Natural killer cell (primary cell): ENCODE results near the gene SCFD2. TPM values are rescaled to one million over a fixed set of nuclear protein-coding genes. Genes with fewer than 3 reads are reported as not detected.

ENCODE experiments used
- ATAC-seq, 3 donors: fragments of 150-1000 bp in 2 of 3; fragments of 200-7000 bp in 1 of 3; cut with Tn5 transposase; 1 replicate in 1 of 3; 2 replicates in 2 of 3; pipeline ENCODE4 v1.10.0; 2021; ENCODE audit warnings: mild to moderate bottlenecking in 2 of 3, moderate library complexity in 2 of 3
- DNase-seq, 2 donors: peaks; one replicate each; pipeline versions ENCODE4 v3.0.0 to v3.0.0-alpha.2; 2013 to 2021; ENCODE audit warnings: mixed read lengths in 1 of 2
- H3K27ac ChIP-seq: one replicate; pipeline ENCODE4 v1.5.1; 2013; ENCODE audit warnings: mild to moderate bottlenecking, low read length
- H3K27me3 ChIP-seq: one replicate; pipeline ENCODE4 v1.6.1; 2013; ENCODE audit warnings: low read length; ENCODE audit not compliant: control insufficient read depth, insufficient read depth
- H3K36me3 ChIP-seq: one replicate; pipeline ENCODE4 v1.6.1; 2013; ENCODE audit warnings: low read length; ENCODE audit not compliant: control insufficient read depth, insufficient read depth
- H3K4me1 ChIP-seq: one replicate; pipeline ENCODE4 v1.6.1; 2013; ENCODE audit warnings: low read length; ENCODE audit not compliant: control insufficient read depth, insufficient read depth
- H3K4me3 ChIP-seq: one replicate; pipeline ENCODE4 v1.5.1; 2013; ENCODE audit warnings: low read length
- H3K9me3 ChIP-seq: one replicate; pipeline ENCODE4 v1.6.1; 2013; ENCODE audit warnings: low read length; ENCODE audit not compliant: control insufficient read depth, insufficient read depth
- H3K27ac Mint-ChIP-seq, 2 donors: one replicate each; pipeline ENCODE4 v1.8.0; 2022; ENCODE audit warnings: mild to moderate bottlenecking in 2 of 2, mixed read lengths in 2 of 2, moderate library complexity in 1 of 2
- H3K27me3 Mint-ChIP-seq, 2 donors: one replicate each; pipeline ENCODE4 v1.8.0; 2022; ENCODE audit warnings: low read depth in 2 of 2, mixed read lengths in 2 of 2
- H3K36me3 Mint-ChIP-seq: one replicate; pipeline ENCODE4 v1.8.0; 2022; ENCODE audit warnings: mixed read lengths
- H3K4me1 Mint-ChIP-seq, 2 donors: one replicate each; pipeline ENCODE4 v1.8.0; 2022; ENCODE audit warnings: mixed read lengths in 2 of 2
- H3K4me3 Mint-ChIP-seq: one replicate; pipeline ENCODE4 v1.8.0; 2022; ENCODE audit warnings: mild to moderate bottlenecking, moderate library complexity, mixed read lengths
- H3K9me3 Mint-ChIP-seq, 2 donors: one replicate each; pipeline ENCODE4 v1.8.0; 2022; ENCODE audit warnings: mixed read lengths in 2 of 2
- CTCF ChIP-seq: fragments of 200-600 bp; IDR thresholded peaks from one replicate; pipeline ENCODE4 v1.8.0; 2022; ENCODE audit warnings: antibody characterized with exemption
- WGBS: methylation state at CpG from one replicate; pipeline ENCODE4 v1.1.7; 2013; ENCODE audit warnings: missing lambda C conversion rate; ENCODE audit not compliant: insufficient coverage; 5-methylcytosine and 5-hydroxymethylcytosine counted together
- intact Hi-C: fragments of 100-400 bp; cut with micrococcal nuclease; formaldehyde crosslinking; loops from one replicate; pipeline ENCODE4 v1.14.2; 2022
- total RNA-seq, 4 donors: library from RNA; stranded (reverse); fragments of 120-200 nt in 1 of 4; gene quantifications; one replicate each; pipeline versions ENCODE4 v1.2.3 to v1.2.4, GENCODE V29; 2013 to 2022

SCFD2 gene
- total RNA-seq, 3 donors from 2014 or later (not counting 1 experiment from before 2014, with no cell fraction given), result 26.4 to 29.4 (median 28.9) TPM

GRCh38 chr4:53122280-53123116 lies 243.4 kb downstream of the SCFD2 start:
- no peak overlapping the region for H3K27ac ChIP-seq
- Mint-ChIP-seq H3K4me3 (no peak overlapping the region), H3K9me3 (no peaks in the 10 kb centered on the region), H3K27ac (no peak overlapping the region), H3K36me3 (no peaks in the 10 kb centered on the region), H3K4me1 (peaks cover 2% of the 10 kb centered on the region in 2 donors), H3K27me3 (no peaks in the 10 kb centered on the region)
- WGBS, result over 99% methylated on average over 8 of the region's 10 CpGs
- no peak overlapping the region for H3K4me3 ChIP-seq
- H3K36me3 ChIP-seq, result no peaks in the 10 kb centered on the region
- ATAC-seq, result no peak
- no peaks in the 10 kb centered on the region for H3K4me1 ChIP-seq
- intact Hi-C loops, result no loop called here
- no peaks in the 10 kb centered on the region for H3K9me3 ChIP-seq
- TF ChIP-seq CTCF, result no peak
- H3K27me3 ChIP-seq, result no peaks in the 10 kb centered on the region
- DNase-seq, result no peak

GRCh38 chr4:53121264-53121865 lies 244.5 kb downstream of the SCFD2 start:
- Mint-ChIP-seq H3K9me3 (no peaks in the 10 kb centered on the region), H3K27ac (no peak overlapping the region), H3K4me1 (peaks cover 11 to 13% of the 10 kb centered on the region in 2 donors), H3K4me3 (no peak overlapping the region), H3K36me3 (no peaks in the 10 kb centered on the region), H3K27me3 (no peaks in the 10 kb centered on the region)
- 91% methylated on average over 6 of the region's 6 CpGs for WGBS
- Histone ChIP-seq H3K9me3 (no peaks in the 10 kb centered on the region), H3K27me3 (no peaks in the 10 kb centered on the region), H3K27ac (no peak overlapping the region), H3K4me1 (no peaks in the 10 kb centered on the region), H3K36me3 (no peaks in the 10 kb centered on the region), H3K4me3 (no peak overlapping the region)
- intact Hi-C loops, result no loop called here
- no peak for TF ChIP-seq CTCF
- ATAC-seq (no peak), DNase-seq (no peak)

GRCh38 chr4:53120778-53121177 lies 245.1 kb downstream of the SCFD2 start:
- Mint-ChIP-seq H3K4me3 (no peak overlapping the region), H3K9me3 (no peaks in the 10 kb centered on the region), H3K27ac (no peak overlapping the region), H3K27me3 (no peaks in the 10 kb centered on the region), H3K4me1 (peaks cover 11 to 15% of the 10 kb centered on the region in 2 donors), H3K36me3 (no peaks in the 10 kb centered on the region)
- no peak for DNase-seq
- intact Hi-C loops, result no loop called here
- WGBS, result 98% methylated on average over 5 of the region's 6 CpGs
- Histone ChIP-seq H3K4me1 (no peaks in the 10 kb centered on the region), H3K36me3 (no peaks in the 10 kb centered on the region), H3K4me3 (no peak overlapping the region), H3K9me3 (no peaks in the 10 kb centered on the region), H3K27me3 (no peaks in the 10 kb centered on the region), H3K27ac (no peak overlapping the region)
- ATAC-seq, result no peak
- TF ChIP-seq CTCF, result no peak
